Retinal pigment epithelial cell (primary cell): Measurements from ENCODE around the gene RSF1.
"Not testable (repeated sequence)": the region's sequence is repeated elsewhere in the genome, so short reads cannot be mapped to it uniquely, and the experiment has no call there.

Source experiments
- DNase-seq: peaks from one replicate; pipeline ENCODE4 v3.0.0-alpha.2; 2010; ENCODE audit warnings: low read depth
- H3K4me3 ChIP-seq: 2 replicates; pipeline ENCODE4 v1.5.1; 2011; ENCODE audit warnings: mild to moderate bottlenecking, low read length, control low read depth, moderate library complexity
- TF ChIP-seq, protein P1 (sequence below): conservative IDR thresholded peaks from 2 replicates; pipeline ENCODE4 v1.5.1; 2011; ENCODE audit warnings: low read depth, low read length, control low read depth, inconsistent platforms

Gene RSF1, protein sequence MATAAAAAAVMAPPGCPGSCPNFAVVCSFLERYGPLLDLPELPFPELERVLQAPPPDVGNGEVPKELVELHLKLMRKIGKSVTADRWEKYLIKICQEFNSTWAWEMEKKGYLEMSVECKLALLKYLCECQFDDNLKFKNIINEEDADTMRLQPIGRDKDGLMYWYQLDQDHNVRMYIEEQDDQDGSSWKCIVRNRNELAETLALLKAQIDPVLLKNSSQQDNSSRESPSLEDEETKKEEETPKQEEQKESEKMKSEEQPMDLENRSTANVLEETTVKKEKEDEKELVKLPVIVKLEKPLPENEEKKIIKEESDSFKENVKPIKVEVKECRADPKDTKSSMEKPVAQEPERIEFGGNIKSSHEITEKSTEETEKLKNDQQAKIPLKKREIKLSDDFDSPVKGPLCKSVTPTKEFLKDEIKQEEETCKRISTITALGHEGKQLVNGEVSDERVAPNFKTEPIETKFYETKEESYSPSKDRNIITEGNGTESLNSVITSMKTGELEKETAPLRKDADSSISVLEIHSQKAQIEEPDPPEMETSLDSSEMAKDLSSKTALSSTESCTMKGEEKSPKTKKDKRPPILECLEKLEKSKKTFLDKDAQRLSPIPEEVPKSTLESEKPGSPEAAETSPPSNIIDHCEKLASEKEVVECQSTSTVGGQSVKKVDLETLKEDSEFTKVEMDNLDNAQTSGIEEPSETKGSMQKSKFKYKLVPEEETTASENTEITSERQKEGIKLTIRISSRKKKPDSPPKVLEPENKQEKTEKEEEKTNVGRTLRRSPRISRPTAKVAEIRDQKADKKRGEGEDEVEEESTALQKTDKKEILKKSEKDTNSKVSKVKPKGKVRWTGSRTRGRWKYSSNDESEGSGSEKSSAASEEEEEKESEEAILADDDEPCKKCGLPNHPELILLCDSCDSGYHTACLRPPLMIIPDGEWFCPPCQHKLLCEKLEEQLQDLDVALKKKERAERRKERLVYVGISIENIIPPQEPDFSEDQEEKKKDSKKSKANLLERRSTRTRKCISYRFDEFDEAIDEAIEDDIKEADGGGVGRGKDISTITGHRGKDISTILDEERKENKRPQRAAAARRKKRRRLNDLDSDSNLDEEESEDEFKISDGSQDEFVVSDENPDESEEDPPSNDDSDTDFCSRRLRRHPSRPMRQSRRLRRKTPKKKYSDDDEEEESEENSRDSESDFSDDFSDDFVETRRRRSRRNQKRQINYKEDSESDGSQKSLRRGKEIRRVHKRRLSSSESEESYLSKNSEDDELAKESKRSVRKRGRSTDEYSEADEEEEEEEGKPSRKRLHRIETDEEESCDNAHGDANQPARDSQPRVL (N-terminal part only)

DNA sequence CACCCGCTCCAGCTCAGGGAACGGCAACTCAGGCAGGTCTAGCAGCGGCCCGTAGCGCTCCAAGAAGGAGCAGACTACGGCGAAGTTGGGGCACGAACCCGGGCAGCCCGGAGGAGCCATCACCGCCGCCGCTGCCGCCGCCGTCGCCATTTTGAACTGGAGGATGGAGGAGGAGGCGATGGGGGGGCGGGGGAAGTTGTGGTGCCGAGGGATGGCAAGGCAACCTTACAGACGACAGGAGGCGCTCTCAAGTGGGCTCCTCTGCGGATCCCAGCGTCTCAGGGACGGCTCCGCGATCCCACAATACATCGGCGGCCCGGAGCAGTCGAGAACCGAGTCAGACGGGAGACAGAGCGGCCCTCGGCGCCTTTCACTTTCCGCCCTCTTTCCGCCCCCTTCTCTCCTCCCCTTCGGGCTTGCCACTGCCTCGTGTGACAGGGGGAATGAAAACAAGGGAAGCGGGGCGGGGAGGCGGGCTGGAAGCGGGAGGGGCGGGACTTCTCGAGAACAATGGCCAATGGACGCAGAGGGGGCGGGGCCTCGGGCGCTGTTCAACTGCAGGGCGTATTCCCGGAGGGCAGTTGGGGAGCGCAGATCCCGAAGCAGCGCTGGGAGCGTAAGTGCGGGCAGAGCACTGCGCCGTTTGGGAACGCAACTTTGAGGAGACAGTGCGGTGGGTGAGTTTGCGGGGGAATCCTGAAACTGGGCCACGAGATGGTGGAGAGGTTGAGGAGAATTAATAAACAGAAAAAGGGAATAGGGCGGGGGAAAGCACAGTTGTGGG lies at the start of gene RSF1, which contains the start of gene AAMDC:
RSF1 (minus strand) TSS at position 158 of the 784 bp plus-strand sequence; CDS start at position 150, 8 bp downstream.
AAMDC (plus strand) TSS at position 580 of the 784 bp plus-strand sequence. CDS start 21,353 bp downstream, outside the sequence.
- peak within 1 kb of the TSS; percentile 82 for H3K4me3 ChIP-seq
- TF ChIP-seq, protein P1, sequence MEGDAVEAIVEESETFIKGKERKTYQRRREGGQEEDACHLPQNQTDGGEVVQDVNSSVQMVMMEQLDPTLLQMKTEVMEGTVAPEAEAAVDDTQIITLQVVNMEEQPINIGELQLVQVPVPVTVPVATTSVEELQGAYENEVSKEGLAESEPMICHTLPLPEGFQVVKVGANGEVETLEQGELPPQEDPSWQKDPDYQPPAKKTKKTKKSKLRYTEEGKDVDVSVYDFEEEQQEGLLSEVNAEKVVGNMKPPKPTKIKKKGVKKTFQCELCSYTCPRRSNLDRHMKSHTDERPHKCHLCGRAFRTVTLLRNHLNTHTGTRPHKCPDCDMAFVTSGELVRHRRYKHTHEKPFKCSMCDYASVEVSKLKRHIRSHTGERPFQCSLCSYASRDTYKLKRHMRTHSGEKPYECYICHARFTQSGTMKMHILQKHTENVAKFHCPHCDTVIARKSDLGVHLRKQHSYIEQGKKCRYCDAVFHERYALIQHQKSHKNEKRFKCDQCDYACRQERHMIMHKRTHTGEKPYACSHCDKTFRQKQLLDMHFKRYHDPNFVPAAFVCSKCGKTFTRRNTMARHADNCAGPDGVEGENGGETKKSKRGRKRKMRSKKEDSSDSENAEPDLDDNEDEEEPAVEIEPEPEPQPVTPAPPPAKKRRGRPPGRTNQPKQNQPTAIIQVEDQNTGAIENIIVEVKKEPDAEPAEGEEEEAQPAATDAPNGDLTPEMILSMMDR = peak; percentile 77

DNA sequence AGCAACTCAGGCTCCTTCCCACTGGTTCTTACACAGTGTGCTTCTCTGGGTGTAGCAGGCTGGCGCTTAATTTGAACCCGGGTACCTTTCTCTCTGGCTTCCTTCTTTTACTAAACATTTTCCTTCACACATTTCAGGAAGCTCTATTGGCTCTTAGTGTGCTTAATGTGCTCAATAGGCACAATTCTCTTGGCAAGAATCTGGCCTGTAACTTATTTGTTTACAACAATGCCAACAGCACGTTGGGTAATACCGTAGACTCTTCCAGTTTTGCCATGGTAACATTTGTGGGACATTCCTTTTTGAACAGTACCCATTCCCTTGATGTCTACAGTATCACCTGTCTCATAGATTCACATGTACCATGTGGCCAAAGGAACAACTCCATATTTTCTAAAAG lies 48.2 kb upstream of the RSF1 start:
- TF ChIP-seq, protein P1 = no peak

More for the DNA sequence above, at the start of gene RSF1, which contains the start of gene AAMDC:
- DNase-seq = peak; percentile 95

DNA sequence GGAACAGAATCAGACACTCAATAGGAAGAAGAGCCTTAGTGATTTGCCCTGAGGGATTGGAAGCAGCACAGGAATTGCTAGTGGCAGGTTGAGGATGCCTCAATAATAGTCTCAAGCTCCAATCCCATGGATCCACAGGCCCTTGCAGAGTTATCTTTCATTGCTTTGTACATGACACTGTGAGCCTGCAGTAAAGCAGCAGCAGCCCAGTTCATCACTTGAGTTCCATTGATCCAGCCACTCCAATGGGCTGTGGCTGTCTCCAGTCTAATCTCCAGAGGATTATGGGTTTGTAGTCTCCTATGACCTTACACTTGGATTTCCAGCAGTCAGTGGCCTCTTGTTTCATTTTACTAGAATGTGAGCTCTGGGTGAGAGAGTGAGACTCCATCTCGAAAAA lies 45.8 kb upstream of the RSF1 start:
- TF ChIP-seq, protein P1 = no peak
- H3K4me3 ChIP-seq = no peak overlapping the region
- DNase-seq = no peak

More for the DNA sequence above, 48.2 kb upstream of the RSF1 start:
- no peak overlapping the region for H3K4me3 ChIP-seq
- DNase-seq = no peak

DNA sequence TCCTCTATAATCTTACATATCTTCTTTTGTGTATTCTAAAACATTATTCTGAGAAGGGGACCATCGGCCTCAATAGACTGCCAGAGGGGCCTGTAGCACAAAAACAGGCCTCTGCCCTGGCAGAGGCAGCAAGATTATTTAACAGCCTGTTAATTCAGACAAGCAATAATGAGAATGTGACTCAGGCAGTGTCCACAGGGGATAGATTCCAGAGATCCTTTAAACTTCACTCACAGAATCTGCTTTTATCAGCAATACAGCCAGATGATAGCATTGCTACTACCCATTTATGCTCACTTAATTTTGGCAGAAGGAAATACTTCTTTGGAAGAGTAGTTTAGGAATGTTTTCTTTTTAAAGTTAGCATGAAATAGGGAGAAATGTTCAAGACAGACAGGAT lies 45.3 kb upstream of the RSF1 start:
- TF ChIP-seq, protein P1 = no peak
- DNase-seq = no peak
- no peak overlapping the region for H3K4me3 ChIP-seq

DNA sequence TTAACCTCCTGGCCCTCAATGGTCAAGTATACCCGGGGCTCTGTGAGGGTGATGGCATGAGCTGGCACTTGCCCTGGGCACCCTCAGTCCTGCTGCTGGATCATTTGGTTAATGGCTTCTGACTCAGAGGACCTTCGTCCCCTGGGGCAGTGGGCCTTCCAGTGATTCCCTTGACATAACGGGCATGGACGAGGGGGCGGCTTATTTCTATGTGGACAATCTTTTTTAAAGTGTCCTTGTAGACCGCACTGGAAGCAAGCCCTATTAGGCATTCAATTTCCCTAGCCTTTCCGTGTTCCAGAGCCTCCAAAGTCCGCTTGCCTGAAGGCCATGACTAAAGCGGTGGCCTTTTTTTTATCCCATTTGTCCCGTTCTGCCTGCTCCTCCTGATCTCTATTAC lies 40.9 kb upstream of the RSF1 start:
- not testable (repeated sequence) for H3K4me3 ChIP-seq, DNase-seq

DNA sequence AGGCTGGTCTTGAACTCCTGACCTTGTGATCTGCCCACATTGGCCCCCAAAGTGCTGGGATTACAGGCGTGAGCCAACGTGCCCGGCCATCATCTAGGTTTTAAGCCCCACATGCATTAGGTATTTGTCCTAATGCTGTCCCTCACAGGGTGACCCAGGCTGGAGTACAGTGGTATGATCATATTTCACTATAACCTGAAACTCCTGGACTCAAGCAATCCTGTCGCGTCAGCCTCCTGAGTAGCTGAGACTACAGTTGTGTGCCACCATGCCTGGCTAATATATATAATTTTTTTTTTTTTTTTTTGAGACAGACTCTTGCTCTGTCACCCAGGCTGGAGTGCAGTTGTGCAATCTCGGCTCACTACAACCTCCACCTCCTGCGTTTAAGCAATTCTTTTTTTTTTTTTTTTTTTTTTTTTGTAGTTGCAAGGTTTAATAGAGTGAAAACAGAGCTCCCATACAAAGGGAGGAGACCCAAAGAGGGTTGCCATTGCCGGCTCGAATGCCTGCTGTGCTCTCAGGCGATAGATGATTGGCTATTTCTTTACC lies 37.5 kb upstream of the RSF1 start:
- DNase-seq, H3K4me3 ChIP-seq: not testable (repeated sequence)

DNA sequence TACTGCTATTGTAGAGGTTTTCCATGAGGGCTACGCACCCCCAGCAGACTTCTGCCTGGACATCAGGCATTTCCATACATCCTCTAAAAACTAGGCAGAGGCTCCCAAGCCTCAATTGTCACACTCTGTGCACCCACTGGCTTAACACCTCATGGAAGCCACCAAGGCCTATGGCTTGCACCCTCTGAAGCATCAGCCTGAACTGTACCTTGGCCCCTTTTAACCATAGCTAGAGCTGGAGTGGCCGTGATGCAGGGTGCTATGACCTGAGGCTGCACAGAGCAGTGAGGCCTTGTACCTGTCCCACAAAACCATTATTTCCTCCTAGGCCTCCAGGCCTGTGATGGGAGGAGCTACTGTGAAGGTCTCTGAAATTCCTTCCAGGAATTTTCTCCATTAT lies 34.3 kb upstream of the RSF1 start:
- TF ChIP-seq, protein P1 = no peak
- no peak for DNase-seq
- no peak overlapping the region for H3K4me3 ChIP-seq
